GM12865 (cell line): ENCODE measurements around the gene RHBDL3.
"Not testable (repeated sequence)": the region's sequence is repeated elsewhere in the genome, so short reads cannot be mapped to it uniquely, and the experiment has no call there.

Experiments used
- DNase-seq: peaks from one replicate; pipeline ENCODE4 v3.0.0; 2010; ENCODE audit warnings: low read depth
- H3K4me3 ChIP-seq: 2 replicates; pipeline ENCODE4 v1.5.1; 2011; ENCODE audit warnings: mild to moderate bottlenecking, low read depth, low read length, control low read depth
- CTCF ChIP-seq: IDR thresholded peaks from 2 replicates; pipeline ENCODE4 v1.5.1; 2011; ENCODE audit warnings: low read length, control low read depth, low read depth, inconsistent platforms; ENCODE audit not compliant: insufficient read depth; ENCODE audit errors: missing control alignments

Gene RHBDL3

GRCh38 chr17:32307658-32308057 is 42.0 kb downstream of the RHBDL3 start:
- no peak for TF ChIP-seq CTCF
- no peak for DNase-seq

GRCh38 chr17:32311028-32311536 is 45.5 kb downstream of the RHBDL3 start:
- DNase-seq, result no peak
- no peak for TF ChIP-seq CTCF
- H3K4me3 ChIP-seq, result no peak overlapping the region

More at GRCh38 chr17:32307658-32308057, 42.0 kb downstream of the RHBDL3 start:
- H3K4me3 ChIP-seq, result no peak overlapping the region

GRCh38 chr17:32314636-32315035 is 49.0 kb downstream of the RHBDL3 start:
- no peak overlapping the region for H3K4me3 ChIP-seq
- no peak for TF ChIP-seq CTCF
- no peak for DNase-seq

- H3K4me3 ChIP-seq, result no peak overlapping the region
- no peak for DNase-seq
- no peak for TF ChIP-seq CTCF
Observed at GRCh38 chr17:32315171-32315570, 49.5 kb downstream of the RHBDL3 start.

- H3K4me3 ChIP-seq, result not testable (repeated sequence)
Observed at GRCh38 chr17:32316653-32317052, 51.0 kb downstream of the RHBDL3 start.

GRCh38 chr17:32317353-32317752 is 51.7 kb downstream of the RHBDL3 start:
- no peak for DNase-seq
- no peak for TF ChIP-seq CTCF
- H3K4me3 ChIP-seq, result no peak overlapping the region

More at GRCh38 chr17:32316653-32317052, 51.0 kb downstream of the RHBDL3 start:
- not testable (repeated sequence) for DNase-seq

GRCh38 chr17:32318071-32318470 is 52.4 kb downstream of the RHBDL3 start:
- DNase-seq, result no peak
- no peak overlapping the region for H3K4me3 ChIP-seq
- TF ChIP-seq CTCF, result no peak
